ENCODE data around the gene CDC42BPB.

Gene CDC42BPB

GRCh38 chr14:102964152-102964730, 93.1 kb downstream of the CDC42BPB start:
- no peak for DNase-seq

GRCh38 chr14:102962111-102962627, 95.2 kb downstream of the CDC42BPB start:
- no peak for DNase-seq

- no peak for DNase-seq
Measured at GRCh38 chr14:102958461-102958860, 98.9 kb downstream of the CDC42BPB start.

GRCh38 chr14:102957222-102957621, 100.1 kb downstream of the CDC42BPB start:
- DNase-seq: no peak

DNA sequence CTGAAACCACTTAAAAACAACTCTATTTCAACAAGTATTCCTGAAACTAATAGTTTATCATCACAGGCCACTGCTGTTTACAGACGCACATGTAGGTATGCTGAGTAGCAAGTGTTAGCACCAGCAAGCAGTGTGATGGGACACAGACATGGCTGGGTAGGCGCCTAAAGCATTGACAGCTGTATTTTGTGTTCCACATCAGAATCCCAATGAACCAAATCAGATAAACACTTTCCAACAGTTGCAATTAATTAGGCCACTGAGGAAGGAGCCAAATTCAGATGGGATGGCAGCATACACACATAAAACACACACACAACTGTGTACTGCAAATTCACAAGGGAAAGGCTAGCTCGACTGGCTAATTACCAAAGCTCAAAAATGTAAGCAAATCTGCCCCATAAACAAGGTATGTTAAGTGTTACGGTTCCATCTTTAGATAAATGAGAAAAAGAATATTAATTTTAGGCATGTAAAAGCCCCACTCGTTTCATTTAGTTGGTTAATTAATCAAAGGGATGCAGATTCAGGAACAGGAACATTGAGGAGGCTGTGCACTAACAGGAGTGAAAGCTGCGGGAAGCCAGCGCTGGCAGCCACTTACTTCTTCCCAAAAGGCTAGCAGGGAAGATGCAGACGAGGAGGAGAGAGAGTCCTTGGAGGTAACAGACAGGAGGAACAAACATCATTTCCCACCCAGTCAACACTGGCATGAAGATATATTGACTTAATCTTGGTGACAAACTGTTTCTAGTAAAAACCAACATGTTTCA, 101.5 kb downstream of the CDC42BPB start:
- no peak for DNase-seq

DNA sequence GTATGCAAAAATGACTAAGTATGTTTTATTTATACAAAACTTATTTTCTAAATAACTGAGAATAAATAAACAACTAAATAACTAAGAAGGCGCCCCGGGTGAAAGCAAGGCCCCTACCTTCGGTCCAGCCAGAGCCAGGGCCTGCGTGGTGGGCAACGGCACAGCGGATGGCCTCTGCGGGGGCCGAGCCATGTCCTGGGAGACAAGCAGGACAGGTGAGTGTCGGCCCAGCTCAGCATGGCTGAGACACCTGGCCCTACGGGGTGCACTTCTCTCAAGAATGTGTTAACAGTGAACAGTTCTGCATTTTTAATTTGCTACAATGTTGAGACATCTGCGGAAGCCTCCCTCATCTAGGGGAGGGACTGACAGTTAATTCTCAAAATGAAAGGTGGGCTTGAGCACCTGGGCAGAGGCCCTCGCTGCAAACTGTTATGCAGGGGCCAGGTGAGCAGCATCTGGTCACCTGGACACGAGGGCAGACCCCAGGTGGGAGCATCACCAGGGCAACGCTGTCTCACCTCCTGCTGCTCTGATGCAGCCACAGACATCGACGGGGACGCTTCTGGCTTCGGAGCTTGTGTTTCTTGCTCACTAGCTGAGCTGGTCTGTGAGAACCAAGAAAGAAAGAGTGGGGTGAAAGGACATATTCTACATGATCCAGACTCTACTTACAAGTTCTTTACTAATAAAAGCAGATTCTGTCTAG, 103.1 kb downstream of the CDC42BPB start:
- no peak for DNase-seq

- DNase-seq: no peak
Measured at GRCh38 chr14:102953100-102953499, 104.2 kb downstream of the CDC42BPB start.

DNA sequence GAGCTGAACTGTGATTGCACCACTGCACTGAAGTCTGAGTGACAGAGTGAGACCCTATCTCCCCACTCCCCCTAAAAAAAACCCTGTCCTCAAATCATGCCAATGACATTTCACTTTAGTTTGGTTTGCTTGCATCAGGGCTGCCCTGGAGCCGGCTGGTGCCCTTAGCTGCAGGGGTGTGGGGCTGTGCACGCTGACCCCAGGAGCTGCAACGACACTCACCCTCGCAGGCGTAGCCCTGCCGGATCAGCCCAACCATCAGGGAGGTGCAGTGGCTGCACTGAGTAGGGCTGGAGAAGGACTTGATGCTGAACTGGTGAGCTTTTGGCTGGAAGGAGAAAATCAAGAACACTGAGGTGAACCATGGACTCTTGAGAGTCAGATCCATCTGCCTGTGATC, 105.1 kb downstream of the CDC42BPB start:
- DNase-seq: no peak

GRCh38 chr14:102951799-102952198, 105.5 kb downstream of the CDC42BPB start:
- DNase-seq: no peak

DNA sequence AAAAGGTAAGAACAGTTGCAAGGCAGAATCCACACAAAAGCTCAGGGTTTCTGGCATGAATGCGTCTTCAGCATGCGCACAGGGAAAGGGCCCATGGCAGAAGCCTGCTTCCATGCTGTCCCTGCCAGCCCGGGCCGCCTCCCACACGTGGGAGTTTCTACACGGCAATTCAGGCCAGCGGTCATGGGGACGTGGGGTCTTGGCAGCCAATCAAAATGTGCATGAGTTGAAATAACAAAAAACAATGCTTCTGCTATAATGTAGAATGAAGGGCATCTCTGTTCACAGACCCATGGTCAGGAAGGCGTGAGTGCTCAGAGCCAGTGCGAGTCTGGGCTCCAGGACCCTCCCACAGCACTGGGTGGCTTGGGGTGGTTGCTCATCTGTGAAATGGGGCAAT, 106.3 kb downstream of the CDC42BPB start:
- DNase-seq: no peak

GRCh38 chr14:102949801-102950451, 107.4 kb downstream of the CDC42BPB start:
- DNase-seq: peak; percentile 25

DNA sequence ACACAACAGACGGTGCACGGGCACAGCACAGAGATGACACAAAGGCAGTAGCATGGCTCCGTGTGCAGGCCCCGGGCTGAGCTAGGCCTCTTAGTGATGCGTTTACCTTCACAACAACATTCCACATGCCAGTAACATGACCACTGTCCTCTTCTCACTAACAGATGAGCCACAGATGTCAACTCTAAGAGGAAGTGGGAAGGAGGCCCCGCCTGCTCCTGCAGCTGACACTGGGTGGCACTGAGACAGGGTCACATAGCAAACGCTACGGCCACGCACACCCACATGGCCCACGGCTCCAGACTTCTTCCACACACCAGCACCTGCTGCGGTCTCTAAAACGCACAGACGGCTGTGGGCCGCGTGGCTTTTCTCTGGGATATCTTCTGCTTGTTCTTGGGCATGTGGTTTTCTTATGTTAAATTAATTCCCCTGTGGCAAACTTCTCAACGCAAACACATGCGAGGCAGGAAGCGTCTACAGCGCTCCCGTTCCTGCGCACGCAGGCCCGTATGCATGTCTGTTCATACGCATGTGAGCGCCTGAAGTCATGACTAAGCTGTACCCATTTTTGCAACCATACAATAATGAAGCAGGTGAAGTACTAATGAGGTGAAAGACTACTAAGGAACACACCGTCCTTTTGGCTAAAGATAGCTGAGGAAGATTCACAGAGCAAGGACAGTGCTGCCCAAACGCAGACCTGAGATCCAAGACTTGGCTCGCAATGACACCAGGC, 108.1 kb downstream of the CDC42BPB start:
- no peak for DNase-seq

GRCh38 chr14:102948698-102949061, 108.7 kb downstream of the CDC42BPB start:
- peak; percentile 15 for DNase-seq

DNA sequence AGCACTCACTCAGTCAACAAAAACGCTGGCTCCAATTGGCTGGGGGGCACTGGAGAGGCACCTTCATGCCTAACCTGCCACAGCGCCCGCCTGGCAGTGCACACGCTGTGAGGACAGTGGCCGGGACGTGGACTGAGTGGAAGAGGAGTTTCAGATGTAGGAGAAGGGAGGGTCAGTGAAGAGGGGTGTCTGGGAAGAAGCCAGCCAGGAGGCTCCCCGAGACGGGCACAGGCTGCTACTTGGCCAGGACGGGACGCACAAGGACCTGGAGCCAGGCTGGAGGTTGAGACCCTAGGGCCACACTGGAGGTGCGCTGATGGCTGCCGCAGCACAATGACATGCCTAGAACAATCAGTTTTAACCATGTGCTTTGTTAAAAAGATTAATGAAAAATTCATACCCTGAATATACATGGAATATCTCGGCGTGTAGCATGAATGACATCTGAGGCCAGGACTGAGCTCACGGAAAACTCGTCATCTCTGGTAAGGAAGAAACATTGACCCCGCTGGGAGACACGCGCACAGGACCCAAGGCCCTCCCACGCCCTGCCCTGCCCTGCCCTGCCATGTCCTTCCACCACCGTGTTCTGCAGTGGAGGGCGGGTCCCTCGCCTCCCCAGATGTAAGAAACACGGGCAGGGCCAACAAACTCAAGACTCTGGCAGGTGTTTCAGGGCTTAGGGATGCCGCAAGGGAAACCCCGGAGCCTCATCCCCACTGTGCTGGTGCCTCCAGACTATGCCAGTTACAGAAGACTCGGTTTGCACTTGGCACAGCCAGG, 109.8 kb downstream of the CDC42BPB start:
- DNase-seq: no peak

GRCh38 chr14:102945346-102946130, 111.8 kb downstream of the CDC42BPB start:
- DNase-seq: no peak

GRCh38 chr14:102944448-102945330, 112.7 kb downstream of the CDC42BPB start:
- no peak for DNase-seq

DNA sequence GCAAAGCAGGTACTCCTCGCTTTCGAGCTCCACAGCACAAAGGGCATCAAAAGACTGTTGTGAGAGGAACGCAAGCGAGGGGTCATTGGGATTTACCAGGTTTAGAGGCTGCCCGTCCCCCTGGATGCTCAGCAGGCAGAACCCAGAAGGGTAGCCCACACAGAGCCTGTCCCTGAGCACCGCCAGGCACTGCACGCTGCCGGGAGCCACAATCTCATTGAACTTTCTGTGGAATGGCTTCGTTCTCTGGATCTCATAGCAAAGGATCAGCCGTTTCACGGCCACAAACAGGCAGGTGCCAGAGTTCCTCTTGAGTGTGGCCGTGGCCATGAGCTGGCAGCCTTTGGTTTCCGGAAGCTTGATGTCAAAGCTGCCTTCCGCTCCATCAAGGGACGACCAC, 113.4 kb downstream of the CDC42BPB start:
- no peak for DNase-seq

GRCh38 chr14:102943454-102943853, 113.9 kb downstream of the CDC42BPB start:
- DNase-seq: no peak

GRCh38 chr14:102942069-102942468, 115.3 kb downstream of the CDC42BPB start:
- DNase-seq: no peak
